ENCODE results near the gene APEH. TPM values are rescaled to one million over a fixed set of nuclear protein-coding genes. Genes with fewer than 3 reads are reported as not detected.
A peak's percentile ranks its signal among the peaks of the same experiment; 100 is the strongest.

Gene APEH
- total and polyA plus RNA-seq, 2 of the 13 experiments (the other 11 are each of a cell fraction or from before 2014, with no cell fraction given), result 116 to 130 TPM

GRCh38 chr3:49671291-49672288, 2.6 kb upstream of the APEH start (continued):
- TF ChIP-seq STAT6 (CRISPR knock-in tag; IDR thresholded peaks at IDR 0.05; ENCODE audit: borderline replicate concordance) (no peak), TRIM22 (IDR thresholded peaks at IDR 0.05) (no peak), PAXIP1 (CRISPR knock-in tag; conservative IDR thresholded peaks at IDR 0.05) (peak; percentile 89), EP300 (IDR thresholded peaks at IDR 0.05; ENCODE audit: low read depth in 2 of 2, low read length in 2 of 2) (peak in 1 of 2 experiments; percentile 75; a peak in 2 of 4 replicates), EP300 (CRISPR knock-in tag; IDR thresholded peaks at IDR 0.05; ENCODE audit: borderline replicate concordance) (no peak; the same call in 1 of the 2 replicates), MYNN (CRISPR knock-in tag; IDR thresholded peaks at IDR 0.05; ENCODE audit: low read depth) (no peak), RARA (CRISPR knock-in tag; IDR thresholded peaks at IDR 0.05) (peak; percentile 97), RAD21 (CRISPR knock-in tag; IDR thresholded peaks at IDR 0.05) (peak; percentile 94), ZNF513 (CRISPR knock-in tag; conservative IDR thresholded peaks at IDR 0.05) (no peak), ZMYM4 (CRISPR knock-in tag; IDR thresholded peaks at IDR 0.05) (peak; percentile 34), SIN3A (IDR thresholded peaks at IDR 0.05; ENCODE audit: borderline replicate concordance, low read depth, low read length) (no peak), FOXA3 (CRISPR knock-in tag; IDR thresholded peaks at IDR 0.05) (peak; percentile 86), ZNF329 (CRISPR knock-in tag; IDR thresholded peaks at IDR 0.05; ENCODE audit: low read depth) (no peak), PHF21A (CRISPR knock-in tag; IDR thresholded peaks at IDR 0.05) (0 out of 2 replicates have a peak, but pooled peaks have one; percentile 62), ZNF549 (CRISPR knock-in tag; IDR thresholded peaks at IDR 0.05) (no peak), CSRNP2 (CRISPR knock-in tag; conservative IDR thresholded peaks at IDR 0.05; ENCODE audit: low read depth) (no peak), HNF4A (CRISPR knock-in tag; IDR thresholded peaks at IDR 0.05) (peak; percentile 74)
